HepG2 (cell line): ENCODE results near the gene TGM1. TPM values are rescaled to one million over a fixed set of nuclear protein-coding genes. Genes with fewer than 3 reads are reported as not detected.
A peak's percentile ranks its signal among the peaks of the same experiment; 100 is the strongest.

Experiments used
- ARHGAP35 ChIP-seq: sonication (generic); formaldehyde crosslinking; IDR thresholded peaks from 2 replicates; pipeline ENCODE4 v1.9.0; 2022; ENCODE audit warnings: mild to moderate bottlenecking, inconsistent platforms, moderate library complexity, missing genetic modification reagents, borderline replicate concordance
- FOXJ3 ChIP-seq: sonication (generic); formaldehyde crosslinking; IDR thresholded peaks from 2 replicates; pipeline ENCODE4 v1.4.0; 2020; ENCODE audit warnings: missing genetic modification reagents, mild to moderate bottlenecking, borderline replicate concordance
- FOXK2 ChIP-seq: fragments of 450-650 bp; IDR thresholded peaks from 2 replicates; pipeline ENCODE4 v1.6.1; 2016
- HOXA3 ChIP-seq: sonication (generic); formaldehyde crosslinking; IDR thresholded peaks from 2 replicates; pipeline ENCODE4 v1.5.0; 2020; ENCODE audit warnings: missing genetic modification reagents
- MTA3 ChIP-seq: sonication (generic); formaldehyde crosslinking; IDR thresholded peaks from 2 replicates; pipeline ENCODE4 v1.4.0; 2020; ENCODE audit warnings: missing genetic modification reagents
- RAD51 ChIP-seq: fragments of 450-650 bp; IDR thresholded peaks from 2 replicates; pipeline ENCODE4 v1.6.1; 2016; ENCODE audit warnings: borderline replicate concordance
- ZNF18 ChIP-seq: sonication (generic); formaldehyde crosslinking; IDR thresholded peaks from 2 replicates; pipeline ENCODE4 v1.8.0; 2022; ENCODE audit warnings: mild to moderate bottlenecking, missing genetic modification reagents; ENCODE audit not compliant: insufficient replicate concordance
- ZNF20 ChIP-seq: sonication (generic); formaldehyde crosslinking; IDR thresholded peaks from 2 replicates; pipeline ENCODE4 v1.4.0; 2020; ENCODE audit warnings: mild to moderate bottlenecking, moderate library complexity, missing genetic modification reagents
- ZNF280D ChIP-seq: sonication (generic); formaldehyde crosslinking; IDR thresholded peaks from 2 replicates; pipeline ENCODE4 v1.5.1; 2020; ENCODE audit warnings: mild to moderate bottlenecking, missing genetic modification reagents
- ZNF430 ChIP-seq: sonication (generic); formaldehyde crosslinking; IDR thresholded peaks from 2 replicates; pipeline ENCODE4 v1.9.0; 2021; ENCODE audit warnings: mild to moderate bottlenecking, missing genetic modification reagents
- ZNF512 ChIP-seq: sonication (generic); formaldehyde crosslinking; IDR thresholded peaks from 2 replicates; pipeline ENCODE4 v1.4.0; 2020; ENCODE audit warnings: mild to moderate bottlenecking, missing genetic modification reagents
- ZNF713 ChIP-seq: sonication (generic); formaldehyde crosslinking; IDR thresholded peaks from 2 replicates; pipeline ENCODE4 v1.4.0; 2020; ENCODE audit warnings: mild to moderate bottlenecking, missing genetic modification reagents
- ZNF816 ChIP-seq: sonication (generic); formaldehyde crosslinking; IDR thresholded peaks from 2 replicates; pipeline ENCODE4 v1.8.0; 2022; ENCODE audit warnings: missing genetic modification reagents, mild to moderate bottlenecking, borderline replicate concordance
- ZNF883 ChIP-seq: sonication (generic); formaldehyde crosslinking; IDR thresholded peaks from 2 replicates; pipeline ENCODE4 v1.5.1; 2020; ENCODE audit warnings: mild to moderate bottlenecking, missing genetic modification reagents; ENCODE audit errors: not compliant biosample characterization
- ZSCAN9 ChIP-seq: IDR thresholded peaks from 2 replicates; pipeline ENCODE4 v1.6.1; 2016; ENCODE audit warnings: borderline replicate concordance
- polyA plus RNA-seq, 8 experiments: library from polyadenylated mRNA; depleted of rRNA in 3 of 8; stranded (reverse) in 7 of 8; unstranded in 1 of 8; fragments of >200 nt; fragmentation: Illumina TruSeq in 4 of 8; extraction: Trizol in 4 of 8; gene quantifications; 2 replicates each; pipeline versions ENCODE4 v1.2.1 to v1.2.3, GENCODE V29; 2011 to 2016; ENCODE audit warnings: low read depth in 4 of 8, missing spikeins in 1 of 8, mixed read lengths in 1 of 8; ENCODE audit not compliant: insufficient read depth in 1 of 8
- total RNA-seq, 5 experiments: library from RNA; depleted of rRNA; stranded (reverse); fragments of >200 nt; fragmentation: Illumina TruSeq; extraction: Trizol; gene quantifications; 2 replicates each; pipeline ENCODE4 v1.2.3, GENCODE V29; 2016; ENCODE audit warnings: low read depth in 1 of 5
- TF ChIP-seq, protein P1 (sequence below): sonication (generic); formaldehyde crosslinking; IDR thresholded peaks from 2 replicates; pipeline ENCODE4 v1.4.0; 2020; ENCODE audit warnings: missing genetic modification reagents
- TF ChIP-seq, protein P2 (sequence below): IDR thresholded peaks from 2 replicates; pipeline ENCODE4 v1.6.1; 2016; ENCODE audit warnings: low read depth, control low read depth

TGM1 gene
- total and polyA plus RNA-seq, 2 of the 13 experiments (the other 11 are each of a cell fraction or from before 2014, with no cell fraction given) = 3.2 to 10.6 TPM

GRCh38 chr14:24215495-24216344 is 47.3 kb downstream of the TGM1 start, which contains the start of gene MDP1 (continued):
- TF ChIP-seq, protein P1, sequence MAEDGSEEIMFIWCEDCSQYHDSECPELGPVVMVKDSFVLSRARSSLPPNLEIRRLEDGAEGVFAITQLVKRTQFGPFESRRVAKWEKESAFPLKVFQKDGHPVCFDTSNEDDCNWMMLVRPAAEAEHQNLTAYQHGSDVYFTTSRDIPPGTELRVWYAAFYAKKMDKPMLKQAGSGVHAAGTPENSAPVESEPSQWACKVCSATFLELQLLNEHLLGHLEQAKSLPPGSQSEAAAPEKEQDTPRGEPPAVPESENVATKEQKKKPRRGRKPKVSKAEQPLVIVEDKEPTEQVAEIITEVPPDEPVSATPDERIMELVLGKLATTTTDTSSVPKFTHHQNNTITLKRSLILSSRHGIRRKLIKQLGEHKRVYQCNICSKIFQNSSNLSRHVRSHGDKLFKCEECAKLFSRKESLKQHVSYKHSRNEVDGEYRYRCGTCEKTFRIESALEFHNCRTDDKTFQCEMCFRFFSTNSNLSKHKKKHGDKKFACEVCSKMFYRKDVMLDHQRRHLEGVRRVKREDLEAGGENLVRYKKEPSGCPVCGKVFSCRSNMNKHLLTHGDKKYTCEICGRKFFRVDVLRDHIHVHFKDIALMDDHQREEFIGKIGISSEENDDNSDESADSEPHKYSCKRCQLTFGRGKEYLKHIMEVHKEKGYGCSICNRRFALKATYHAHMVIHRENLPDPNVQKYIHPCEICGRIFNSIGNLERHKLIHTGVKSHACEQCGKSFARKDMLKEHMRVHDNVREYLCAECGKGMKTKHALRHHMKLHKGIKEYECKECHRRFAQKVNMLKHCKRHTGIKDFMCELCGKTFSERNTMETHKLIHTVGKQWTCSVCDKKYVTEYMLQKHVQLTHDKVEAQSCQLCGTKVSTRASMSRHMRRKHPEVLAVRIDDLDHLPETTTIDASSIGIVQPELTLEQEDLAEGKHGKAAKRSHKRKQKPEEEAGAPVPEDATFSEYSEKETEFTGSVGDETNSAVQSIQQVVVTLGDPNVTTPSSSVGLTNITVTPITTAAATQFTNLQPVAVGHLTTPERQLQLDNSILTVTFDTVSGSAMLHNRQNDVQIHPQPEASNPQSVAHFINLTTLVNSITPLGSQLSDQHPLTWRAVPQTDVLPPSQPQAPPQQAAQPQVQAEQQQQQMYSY = no peak; the same call in none of the 2 replicates
- TF ChIP-seq ARHGAP35 (CRISPR knock-in tag) (peak; percentile 99), HOXA3 (CRISPR knock-in tag) (peak; percentile 99), FOXJ3 (CRISPR knock-in tag) (peak; percentile 79), ZNF713 (CRISPR knock-in tag) (peak; percentile 99), ZNF20 (no peak), ZNF280D (CRISPR knock-in tag) (peak; percentile 99), ZNF816 (CRISPR knock-in tag) (no peak), ZNF18 (CRISPR knock-in tag) (peak; percentile 92), MTA3 (CRISPR knock-in tag) (0 out of 2 replicates have a peak, but pooled peaks have one; percentile 13), ZNF512 (peak; percentile 86; the same call in 1 of the 2 replicates), ZSCAN9 (CRISPR knock-in tag) (peak; percentile 97), RAD51 (no peak), FOXK2 (peak; percentile 47; the same call in 1 of the 2 replicates), ZNF430 (CRISPR knock-in tag) (peak; percentile 98), ZNF883 (CRISPR knock-in tag) (peak; percentile 75)
- TF ChIP-seq, protein P2, sequence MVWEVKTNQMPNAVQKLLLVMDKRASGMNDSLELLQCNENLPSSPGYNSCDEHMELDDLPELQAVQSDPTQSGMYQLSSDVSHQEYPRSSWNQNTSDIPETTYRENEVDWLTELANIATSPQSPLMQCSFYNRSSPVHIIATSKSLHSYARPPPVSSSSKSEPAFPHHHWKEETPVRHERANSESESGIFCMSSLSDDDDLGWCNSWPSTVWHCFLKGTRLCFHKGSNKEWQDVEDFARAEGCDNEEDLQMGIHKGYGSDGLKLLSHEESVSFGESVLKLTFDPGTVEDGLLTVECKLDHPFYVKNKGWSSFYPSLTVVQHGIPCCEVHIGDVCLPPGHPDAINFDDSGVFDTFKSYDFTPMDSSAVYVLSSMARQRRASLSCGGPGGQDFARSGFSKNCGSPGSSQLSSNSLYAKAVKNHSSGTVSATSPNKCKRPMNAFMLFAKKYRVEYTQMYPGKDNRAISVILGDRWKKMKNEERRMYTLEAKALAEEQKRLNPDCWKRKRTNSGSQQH (CRISPR knock-in tag) = peak; percentile 94
